Peyer's patch (tissue), 4 donors: ENCODE data around the gene UMODL1.

Experiments used
- POLR2A ChIP-seq, 2 donors: fragments of 450-650 bp; IDR thresholded peaks; one replicate each; pipeline ENCODE4 v1.5.1; 2017; ENCODE audit warnings: antibody characterized with exemption in 2 of 2, mild to moderate bottlenecking in 2 of 2, moderate library complexity in 2 of 2
- TF ChIP-seq, protein P1 (sequence below), 6 experiments: fragments of 450-650 bp in 4 of 6; fragments of 200-600 bp in 2 of 6; sonication (generic) in 1 of 6; IDR thresholded peaks; one replicate each; pipeline ENCODE4 v1.5.1; 2017 to 2019; ENCODE audit warnings: antibody characterized with exemption in 6 of 6, mild to moderate bottlenecking in 3 of 6, moderate library complexity in 1 of 6

DNA sequence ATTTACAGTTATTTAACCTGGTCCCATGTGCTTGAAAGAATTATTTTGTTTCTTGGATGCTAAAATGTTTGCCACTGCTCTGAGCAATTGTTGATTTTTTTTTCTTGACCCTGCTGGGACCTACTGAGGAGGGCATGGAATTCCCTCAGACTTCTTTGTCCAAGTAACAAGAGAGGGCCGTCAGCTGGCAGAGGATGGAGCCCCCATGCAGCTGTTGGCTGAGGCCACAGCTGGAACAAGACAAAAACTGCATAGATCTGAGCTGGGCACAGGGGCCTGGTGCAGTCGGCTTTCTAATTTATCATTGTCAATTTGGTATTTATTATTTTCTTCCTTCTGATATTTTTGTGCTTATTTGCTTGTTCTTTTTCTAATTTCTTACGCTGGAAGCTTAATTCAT, 108.2 kb downstream of the UMODL1 start:
- TF ChIP-seq, protein P1, sequence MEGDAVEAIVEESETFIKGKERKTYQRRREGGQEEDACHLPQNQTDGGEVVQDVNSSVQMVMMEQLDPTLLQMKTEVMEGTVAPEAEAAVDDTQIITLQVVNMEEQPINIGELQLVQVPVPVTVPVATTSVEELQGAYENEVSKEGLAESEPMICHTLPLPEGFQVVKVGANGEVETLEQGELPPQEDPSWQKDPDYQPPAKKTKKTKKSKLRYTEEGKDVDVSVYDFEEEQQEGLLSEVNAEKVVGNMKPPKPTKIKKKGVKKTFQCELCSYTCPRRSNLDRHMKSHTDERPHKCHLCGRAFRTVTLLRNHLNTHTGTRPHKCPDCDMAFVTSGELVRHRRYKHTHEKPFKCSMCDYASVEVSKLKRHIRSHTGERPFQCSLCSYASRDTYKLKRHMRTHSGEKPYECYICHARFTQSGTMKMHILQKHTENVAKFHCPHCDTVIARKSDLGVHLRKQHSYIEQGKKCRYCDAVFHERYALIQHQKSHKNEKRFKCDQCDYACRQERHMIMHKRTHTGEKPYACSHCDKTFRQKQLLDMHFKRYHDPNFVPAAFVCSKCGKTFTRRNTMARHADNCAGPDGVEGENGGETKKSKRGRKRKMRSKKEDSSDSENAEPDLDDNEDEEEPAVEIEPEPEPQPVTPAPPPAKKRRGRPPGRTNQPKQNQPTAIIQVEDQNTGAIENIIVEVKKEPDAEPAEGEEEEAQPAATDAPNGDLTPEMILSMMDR (IDR thresholded peaks at IDR 0.05) = no peak
- TF ChIP-seq POLR2A (IDR thresholded peaks at IDR 0.05) = no peak
